HG02571 (cell line): Measurements from ENCODE around the gene TENM4.

ENCODE experiments used
- ATAC-seq: cut with Tn5 transposase; IDR thresholded peaks from one replicate; pipeline ENCODE4 v1.9.1; 2021; ENCODE audit warnings: mild to moderate bottlenecking, moderate library complexity; ENCODE audit not compliant: unreplicated experiment

Gene TENM4

DNA sequence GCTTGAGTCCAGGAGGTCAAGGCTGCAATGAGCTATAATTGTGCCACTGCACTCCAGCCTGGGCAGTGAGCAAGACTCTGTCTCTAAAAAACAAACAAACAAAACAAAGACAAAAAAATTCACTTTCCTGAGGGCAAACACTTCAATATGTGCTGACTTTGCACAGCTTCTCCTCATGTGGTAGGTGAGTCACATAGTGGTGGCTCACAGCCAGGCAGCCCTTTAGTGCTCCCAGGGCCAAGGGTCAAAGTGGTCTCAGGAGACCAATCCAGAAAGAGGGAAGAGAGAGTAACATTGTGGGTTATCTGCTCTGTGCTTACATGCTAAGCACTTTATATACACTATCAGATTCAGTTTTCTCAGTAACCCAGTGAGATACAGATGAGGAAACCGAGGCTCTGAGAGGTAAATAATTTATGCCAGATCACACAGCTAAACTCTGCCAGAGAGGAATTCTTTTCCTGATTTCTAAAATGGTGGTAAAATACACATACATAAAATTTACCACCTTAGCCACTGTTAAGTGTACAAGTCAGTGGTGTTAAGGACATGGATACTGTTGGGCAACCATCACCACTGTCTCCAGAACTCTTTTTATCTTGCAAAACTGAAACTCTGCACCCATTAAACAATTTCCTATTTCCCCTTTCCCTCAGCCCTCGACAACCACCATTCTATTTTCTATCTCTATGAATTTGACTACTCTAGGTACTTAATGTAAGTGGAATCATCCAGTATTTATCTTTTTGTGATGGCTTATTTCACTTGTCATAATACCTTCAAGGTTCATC, 634.4 kb downstream of the TENM4 start:
- ATAC-seq = no peak

DNA sequence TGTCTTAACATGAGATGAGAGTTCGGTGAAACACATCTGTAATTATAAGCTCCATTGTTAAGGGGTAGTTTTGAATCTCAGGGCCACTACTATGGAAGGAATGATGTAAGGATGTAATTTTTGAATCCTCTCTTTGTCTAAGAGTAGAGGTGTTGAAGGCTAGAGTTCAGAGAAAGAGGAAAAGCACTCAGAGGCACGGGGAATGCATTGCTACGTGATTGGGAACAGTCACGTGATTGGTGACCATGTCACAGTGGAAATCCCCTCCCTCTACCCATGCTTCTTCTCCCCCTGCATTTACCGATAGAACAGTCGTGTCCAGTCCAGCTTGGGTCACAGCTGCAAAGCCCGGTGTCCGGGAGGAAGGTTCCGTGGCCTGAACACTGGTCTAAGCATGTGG, 635.8 kb downstream of the TENM4 start:
- no peak for ATAC-seq

DNA sequence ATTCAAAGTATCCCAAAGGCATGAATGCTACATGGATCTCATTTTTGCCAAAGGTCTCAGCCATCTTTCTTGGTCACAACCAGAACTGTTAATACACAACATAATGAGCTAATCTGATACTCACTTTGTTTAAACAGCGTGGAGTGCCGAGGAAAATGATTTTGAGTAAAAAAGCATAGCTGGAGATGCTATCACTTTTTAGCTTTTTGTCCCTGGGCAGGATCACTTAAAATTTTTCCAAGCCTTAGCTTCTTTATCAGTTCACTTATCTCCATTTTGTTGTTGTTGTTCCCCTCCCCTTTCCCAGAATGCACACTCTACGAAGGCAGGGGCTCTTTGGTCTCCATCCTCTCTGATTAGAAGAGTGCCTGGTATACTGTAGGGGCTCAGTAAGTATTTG, 636.8 kb downstream of the TENM4 start:
- ATAC-seq = no peak

DNA sequence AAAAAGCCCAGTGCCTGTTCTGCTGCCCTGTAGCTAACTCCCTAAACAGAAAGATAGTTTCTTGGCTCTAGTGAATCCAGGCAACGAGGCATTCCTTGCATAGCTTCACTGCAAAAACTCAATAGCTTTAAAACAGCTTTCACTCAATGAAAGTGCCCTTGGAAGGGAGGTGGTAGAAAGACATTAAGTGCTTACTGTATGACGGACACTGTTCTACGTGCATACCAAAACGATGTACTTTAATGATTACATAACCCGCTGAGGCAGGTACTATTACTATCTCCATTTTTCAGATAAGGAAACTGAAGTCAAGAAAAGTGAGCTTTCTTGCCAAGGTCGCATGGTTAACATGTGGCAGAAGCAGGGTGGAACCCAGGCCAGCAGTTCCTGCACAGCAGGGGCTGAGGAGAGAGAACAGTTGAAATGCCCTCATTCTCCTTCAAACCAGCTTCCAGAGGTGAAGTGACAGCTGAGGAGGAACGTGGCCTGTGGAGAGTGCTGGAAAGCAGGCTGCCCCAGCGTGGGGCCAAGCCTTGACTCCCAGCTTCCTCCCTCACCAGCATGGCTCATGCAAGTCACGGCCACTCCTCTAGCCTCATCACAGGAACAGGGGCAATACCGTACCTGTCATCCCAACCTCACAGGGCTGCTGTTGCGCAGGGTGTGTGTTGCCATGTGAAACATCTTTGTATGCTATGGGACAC, 638.6 kb downstream of the TENM4 start:
- ATAC-seq = no peak

DNA sequence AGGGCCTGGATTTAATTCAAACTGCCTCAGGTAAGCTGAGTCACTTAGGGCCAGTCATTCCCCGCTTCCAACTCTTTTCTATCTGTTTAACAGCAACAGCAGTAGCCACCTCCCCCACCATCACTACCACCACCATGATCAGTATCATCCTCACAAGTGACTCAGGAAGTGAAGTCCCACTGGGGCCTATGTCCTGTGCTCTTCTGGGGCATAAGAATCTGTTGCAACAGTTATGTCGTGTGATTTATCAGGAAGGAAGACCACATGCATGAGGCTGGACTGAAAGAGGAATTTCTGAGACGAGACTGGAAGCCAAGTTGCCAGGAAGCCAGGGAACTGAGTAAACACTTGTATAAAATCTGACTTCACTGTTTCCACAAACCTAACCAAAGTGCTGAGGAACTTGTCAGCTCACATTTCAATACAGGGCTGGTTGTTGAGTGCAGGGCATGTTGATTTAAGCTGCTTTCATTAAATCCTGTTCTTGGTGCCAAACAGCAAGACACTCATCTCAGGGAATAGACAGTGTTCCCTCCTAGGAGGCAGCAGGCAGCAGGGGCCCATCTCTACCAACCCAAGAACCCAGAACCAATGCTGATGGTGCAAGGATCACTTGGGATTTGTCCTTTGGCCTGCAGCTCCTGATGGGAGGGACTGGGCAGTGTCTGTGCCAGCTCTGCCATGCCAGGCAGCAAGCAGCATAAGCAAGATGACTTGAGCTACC, 639.5 kb downstream of the TENM4 start:
- ATAC-seq = no peak

DNA sequence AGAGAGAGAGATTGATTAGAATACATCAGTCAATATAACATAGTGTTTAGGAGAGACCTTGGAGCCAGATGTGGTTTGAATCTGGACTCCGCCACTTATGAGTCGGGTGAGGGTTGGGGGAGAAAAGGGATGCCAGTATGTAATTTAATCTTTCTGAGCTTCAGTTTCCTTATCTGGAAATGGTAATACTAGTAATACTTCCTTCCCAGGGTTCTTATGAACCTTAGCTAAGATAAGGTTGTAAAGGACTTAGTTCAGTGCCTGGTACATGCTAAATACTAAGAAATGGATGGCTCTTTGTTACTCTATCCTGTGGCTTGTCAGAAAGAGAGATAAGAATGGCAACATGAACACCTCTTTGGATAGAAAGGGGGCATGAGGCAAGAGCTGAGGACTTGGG, 640.1 kb downstream of the TENM4 start:
- ATAC-seq = no peak

DNA sequence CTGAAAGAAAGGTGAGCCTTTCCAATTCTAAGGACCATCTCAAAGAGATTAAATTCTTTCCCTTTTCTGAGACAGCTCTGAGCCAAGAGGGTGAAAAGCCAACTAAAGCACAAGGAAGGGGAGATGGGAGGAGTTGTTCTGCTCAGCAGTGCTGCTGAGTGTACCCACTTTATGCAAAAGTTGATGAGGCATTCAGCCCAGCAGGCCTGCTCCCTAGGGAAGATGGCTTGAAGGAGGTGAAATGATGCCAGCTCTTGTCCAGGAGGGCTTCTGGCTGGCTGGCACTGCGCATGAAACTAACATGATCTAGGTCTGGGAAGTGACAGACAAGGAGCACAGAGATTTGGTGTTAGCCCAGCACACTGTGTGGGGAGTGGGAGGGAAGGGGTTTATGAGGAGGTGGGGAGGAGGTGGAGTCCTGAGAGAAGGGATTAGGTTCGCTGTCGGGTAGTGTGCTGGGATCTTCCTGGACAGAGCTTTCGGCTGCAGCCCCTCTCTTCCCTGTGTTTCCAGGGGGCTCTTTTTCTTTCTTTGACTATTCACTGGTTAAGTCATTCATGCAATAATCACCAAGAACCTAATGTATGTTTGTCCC, 640.6 kb downstream of the TENM4 start:
- ATAC-seq = no peak

DNA sequence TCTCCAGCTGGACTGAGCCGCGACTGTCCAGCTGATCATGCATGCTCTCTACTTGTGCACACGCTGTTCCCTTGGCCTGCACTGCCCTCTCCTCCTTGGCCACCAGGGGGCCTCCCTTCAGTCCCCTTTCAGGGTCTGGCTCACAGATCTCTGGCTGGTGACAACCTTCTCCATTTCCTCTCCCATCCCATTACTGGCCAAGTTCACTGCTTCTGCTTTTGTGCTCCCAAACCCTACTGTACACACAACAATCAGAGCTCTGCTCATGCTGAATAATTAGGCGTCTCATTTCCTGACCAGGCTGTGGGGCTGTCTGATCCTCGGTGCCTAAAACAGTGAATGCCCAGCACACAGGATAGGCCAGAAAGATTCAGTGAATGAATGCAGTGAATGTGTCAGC, 642.2 kb downstream of the TENM4 start:
- ATAC-seq = no peak

DNA sequence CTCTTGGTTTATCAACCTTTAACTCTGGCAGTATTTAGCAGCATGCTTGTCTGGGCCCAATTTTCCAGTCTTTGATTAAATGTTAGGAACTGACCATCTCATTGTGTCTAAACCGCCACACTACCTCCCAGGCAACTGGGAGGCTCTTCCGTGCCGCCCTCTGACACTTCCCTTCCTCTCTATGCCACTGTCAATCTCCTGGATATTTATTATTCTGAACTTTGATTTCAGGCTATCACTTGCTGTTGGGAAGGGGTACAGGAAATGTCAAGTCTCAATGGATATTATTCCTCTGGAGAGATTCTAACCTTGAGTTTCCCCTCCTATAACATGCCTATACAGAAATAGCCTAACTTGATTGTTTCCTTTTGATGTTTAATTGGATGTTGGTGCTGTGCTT, 643.3 kb downstream of the TENM4 start:
- ATAC-seq = no peak

DNA sequence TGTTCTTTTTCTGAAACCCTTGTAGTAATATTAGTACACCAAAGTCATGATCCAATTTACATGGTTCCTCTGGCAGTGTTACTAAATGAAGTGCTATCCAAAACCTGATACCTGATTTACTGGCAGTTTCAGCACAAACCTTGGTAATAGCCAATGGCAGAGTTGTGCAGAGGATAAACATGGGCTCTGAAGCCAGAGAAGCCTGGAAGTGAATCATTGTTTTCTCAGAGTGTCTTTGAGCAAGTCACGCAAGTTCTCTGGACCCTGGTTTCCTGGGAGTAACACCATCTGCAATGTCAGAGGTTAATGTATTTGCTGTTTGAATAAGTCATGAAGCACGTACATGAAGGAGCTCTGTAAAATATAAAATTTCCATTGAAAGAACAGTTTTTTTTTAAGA, 643.9 kb downstream of the TENM4 start:
- no peak for ATAC-seq

DNA sequence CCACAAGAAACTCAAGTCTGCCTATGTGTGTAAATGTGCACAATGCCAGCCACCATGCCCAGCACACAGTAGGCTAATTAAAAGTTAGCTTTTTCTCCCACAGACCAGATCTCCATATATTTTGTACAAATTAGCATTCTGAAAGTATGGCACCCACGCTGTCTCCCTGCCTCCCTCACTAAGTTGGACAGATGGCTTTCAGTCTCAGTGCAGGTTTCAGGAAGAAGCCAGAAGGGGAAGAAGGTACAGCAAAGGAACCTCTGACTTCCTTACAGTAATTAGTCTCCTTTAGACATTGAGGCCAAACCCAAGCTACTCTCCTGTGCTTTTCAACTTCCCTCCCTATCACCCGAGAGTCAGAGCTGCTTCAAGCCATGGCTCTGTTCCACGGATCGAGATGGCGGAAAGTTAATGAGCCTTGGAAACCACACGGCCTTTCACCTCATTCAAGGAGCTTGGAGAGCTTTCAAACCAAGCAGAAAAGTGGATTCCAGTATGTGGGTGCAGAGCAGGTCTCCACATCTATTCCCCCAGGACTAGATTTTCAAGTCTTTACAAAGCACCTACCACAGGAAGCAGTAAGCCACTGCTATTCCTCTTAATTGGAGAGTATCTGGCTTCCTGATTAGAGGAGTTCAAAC, 645.1 kb downstream of the TENM4 start:
- ATAC-seq = no peak

DNA sequence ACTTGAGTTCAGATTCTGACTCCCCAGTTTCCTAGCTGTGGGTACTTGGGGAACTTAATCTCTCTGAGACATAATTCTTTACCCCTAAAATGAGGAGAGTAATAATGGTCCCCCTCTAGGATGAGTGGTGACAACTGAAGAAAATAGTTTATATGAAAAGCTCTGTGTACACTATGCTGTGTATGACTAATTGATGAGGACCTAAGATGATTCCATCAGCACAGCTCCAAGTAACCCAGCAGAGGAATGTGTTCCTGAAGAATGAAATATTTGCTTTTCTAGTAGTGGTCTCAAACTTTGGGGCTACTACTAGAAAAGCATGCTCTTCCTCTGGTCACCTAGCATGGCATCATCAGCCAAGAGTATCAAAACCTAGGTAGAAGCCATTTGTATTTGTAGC, 648.9 kb downstream of the TENM4 start:
- ATAC-seq = no peak

DNA sequence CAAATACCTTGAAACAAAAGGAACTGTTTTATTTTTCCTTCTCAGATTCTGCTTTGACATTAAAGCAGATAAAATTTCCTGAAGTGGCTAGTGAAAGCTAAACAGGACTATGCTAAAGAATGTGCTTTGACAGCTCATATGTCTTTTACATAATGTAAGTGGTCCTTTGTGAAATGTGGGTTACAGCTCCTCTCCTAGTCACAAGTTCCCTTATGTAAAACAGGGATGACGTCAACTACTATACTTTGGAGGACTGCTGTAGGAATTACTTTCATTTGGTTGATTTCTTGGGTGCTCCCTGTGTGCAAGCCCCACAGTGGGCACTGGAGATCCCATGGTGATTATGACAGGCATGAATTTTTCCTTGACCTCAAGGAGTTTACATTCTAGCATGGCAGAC, 649.6 kb downstream of the TENM4 start:
- ATAC-seq = no peak

DNA sequence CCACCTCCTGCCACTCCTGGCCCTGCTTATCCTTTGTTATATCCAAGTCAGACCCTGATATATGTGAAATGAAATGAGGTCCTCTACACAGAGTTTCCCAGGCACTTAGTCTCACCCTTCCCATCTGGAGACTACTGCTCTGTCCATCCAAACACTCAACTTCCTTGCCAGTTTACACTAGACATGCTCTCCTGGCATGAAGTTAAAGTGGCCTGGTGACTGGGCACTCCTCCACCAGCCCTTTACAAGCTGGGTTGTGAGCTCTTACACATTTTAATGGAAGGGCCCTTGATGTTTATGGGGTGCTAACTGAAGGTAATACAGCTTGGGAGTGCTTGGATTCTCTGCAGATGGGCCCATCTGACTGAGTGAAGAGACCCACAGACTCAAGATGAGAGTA, 650.0 kb downstream of the TENM4 start:
- no peak for ATAC-seq

DNA sequence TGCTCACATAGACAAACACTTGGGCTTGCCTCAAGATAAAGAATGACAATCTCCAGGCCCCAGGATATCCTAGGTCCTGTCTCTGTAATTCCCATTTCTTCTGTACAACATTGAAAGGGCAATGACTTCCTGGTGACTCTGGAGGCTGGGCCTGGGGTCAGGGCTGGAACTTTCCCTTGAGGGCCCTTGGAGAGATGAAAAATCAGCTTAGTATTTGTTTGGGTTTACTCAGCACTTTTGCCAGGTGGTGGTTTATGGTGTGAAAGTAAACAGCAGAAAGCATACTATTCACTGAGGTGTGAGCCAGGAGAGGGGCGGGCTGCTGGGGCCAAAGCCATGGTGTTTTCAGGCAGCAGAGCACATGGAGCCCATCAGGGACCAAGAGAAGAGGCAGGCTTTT, 651.5 kb downstream of the TENM4 start:
- ATAC-seq = no peak

DNA sequence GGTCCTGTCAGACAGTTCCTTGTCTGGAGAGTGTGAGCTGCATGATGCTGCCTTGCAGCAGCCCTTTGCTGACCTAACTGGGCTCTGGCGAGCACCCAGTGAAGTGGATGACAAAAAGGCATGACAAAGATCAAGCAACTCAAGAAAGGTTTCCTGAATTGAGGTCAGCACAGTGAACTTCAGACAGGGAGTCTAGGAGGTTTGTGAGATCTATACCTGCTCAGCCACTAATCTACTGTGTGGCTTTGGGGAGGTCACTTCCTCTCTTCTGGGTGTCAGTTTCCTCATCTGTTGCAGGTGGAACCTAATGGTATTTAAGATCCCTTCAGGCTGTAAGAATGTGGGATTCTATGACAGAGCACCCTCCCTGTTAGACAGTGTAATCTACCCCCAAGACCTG, 652.3 kb downstream of the TENM4 start:
- no peak for ATAC-seq

DNA sequence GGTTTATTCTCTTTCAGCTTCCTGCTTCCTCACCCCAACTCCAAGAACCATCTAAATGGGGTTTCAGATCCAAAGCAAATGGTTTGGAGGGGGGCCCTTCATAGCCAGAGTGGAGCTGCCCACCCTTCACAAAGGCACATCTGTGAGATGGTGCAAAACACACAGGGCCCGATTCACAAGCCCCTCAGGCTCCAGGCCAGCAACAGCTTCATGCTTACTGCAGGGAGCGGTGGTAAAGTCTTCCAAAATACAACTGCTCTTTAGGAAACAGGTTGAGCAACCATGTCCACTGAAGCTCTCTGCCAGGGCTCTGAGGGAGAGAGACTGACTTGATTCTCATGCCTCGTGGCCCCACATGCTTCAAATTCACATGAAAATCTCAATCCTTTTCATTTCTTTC, 653.1 kb downstream of the TENM4 start:
- no peak for ATAC-seq

DNA sequence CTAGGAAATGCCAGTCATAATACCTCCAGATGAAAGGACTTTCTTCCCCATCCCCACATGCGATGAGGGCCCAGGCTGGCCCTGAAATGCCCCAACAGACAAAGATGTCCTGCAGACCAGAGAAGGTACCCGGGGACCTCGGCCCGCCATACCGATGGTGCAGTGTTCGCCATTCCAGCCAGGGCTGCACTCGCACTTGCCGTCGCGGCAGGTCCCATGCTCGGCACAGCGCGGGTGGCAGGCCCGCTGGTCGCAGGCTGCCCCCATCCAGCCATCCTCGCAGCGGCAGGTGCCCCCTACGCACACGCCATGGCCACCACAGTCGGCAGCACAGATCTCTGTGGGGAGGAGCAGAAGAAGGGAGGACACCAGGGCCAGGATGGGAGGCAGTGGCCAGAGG, 654.1 kb downstream of the TENM4 start:
- ATAC-seq = no peak

DNA sequence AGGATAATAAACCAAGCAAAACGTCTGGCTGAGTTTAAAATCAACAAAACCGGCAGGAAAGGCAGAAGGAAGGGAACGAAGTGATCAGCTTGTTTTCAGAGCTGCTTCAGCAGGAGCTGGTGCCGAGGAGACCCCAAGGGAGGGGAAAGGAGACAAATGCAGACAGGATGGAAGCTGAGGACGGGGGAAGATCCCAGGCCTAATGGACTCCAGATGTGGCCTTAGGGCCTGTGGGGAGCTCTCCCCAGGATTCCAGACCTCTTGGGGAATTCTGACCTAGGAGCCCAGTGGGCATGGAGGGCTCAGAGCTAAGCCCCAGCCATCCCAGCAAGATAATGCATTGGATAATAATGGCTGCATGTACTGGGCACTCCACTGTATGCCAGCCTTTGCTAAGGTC, 654.7 kb downstream of the TENM4 start:
- no peak for ATAC-seq

DNA sequence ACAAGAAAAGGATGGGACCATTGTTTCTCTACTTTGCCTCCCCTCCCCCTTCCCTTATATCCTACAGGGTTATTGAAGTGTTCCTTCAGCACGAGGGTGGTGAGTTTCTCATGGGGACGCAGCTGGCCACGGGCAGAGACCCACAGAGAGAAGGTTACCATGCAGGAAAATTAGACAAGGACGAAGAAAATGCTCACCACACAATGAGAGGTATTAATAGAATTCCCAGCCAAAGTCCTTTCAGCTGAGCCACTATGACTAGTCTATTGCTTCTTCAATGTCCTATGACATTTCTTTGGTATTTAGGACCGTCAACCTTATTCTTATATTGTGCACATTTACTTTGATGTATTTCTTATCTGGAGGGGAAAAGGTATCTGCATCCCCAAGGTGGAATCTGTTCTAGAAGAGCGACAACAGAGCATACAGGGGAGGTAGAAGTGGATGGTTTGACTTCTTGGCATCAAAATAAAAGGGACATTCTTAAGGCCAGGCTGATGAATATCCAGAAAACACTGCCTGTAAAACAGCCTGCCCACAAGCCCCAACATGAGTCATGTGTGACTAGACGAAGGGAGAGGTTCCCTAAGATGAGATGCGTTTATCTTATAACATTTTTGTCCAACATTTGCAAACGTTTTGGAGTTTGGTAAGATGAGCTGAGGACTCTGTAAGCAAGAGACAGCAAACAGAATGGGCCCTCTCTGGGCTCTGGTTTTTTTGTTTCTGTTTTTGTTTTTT, 656.3 kb downstream of the TENM4 start:
- ATAC-seq = no peak
